ENCODE data around the gene ACTL7B.
"Not testable (repeated sequence)": the region's sequence is repeated elsewhere in the genome, so short reads cannot be mapped to it uniquely, and the experiment has no call there.

ACTL7B gene

DNA sequence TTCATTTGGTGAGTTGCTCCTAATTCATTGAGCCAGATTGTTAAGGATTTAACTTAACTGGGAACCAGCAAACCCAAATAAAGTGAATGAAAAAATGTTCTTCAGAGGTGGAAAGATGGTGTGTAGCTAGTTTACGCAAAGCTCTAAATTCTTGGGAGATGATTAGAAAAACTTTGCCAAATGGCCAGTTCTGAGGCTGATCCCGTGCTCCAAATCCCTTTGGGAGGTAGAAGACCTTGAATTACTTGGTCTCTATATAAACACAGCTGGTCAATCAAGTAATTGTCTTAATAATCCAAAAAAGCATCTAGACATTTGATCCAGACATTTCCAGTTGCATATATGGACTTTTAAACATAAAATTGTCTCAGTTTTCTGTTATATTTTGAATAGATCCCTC is 11.4 kb downstream of the ACTL7B start:
- no peak for DNase-seq

DNA sequence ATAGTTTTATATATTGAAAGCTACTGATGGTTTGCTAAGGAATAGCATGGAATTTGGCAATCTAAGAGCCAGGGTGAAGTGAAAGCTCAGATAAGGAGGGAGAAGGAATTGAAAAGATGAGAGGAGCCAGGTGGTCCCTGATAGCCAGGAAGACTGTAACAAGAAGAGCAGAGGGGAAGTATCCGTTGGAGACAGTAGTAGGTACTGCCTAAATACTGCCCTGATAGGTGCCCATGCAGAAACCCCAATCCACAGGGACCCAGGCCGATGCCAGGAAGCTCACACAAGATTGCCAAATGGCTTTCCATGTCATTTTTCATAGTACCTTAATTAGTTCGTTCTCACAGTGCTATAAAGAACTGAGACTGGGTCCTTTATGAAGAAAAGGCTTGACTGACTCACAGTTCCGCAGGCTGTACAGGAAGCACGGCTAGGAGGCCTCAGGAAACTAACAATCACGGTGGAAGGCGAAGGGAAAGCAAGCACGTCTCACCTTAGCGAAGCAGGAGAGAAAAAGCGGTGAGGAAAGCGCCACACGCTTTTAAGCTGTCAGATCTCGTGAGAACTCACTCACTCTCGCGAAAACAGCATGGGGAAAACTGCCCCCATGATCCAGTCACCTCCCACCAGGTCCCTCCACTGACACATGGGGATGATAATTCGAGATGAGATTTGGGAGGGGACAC is 13.0 kb downstream of the ACTL7B start:
- peak; percentile 33 for DNase-seq

DNA sequence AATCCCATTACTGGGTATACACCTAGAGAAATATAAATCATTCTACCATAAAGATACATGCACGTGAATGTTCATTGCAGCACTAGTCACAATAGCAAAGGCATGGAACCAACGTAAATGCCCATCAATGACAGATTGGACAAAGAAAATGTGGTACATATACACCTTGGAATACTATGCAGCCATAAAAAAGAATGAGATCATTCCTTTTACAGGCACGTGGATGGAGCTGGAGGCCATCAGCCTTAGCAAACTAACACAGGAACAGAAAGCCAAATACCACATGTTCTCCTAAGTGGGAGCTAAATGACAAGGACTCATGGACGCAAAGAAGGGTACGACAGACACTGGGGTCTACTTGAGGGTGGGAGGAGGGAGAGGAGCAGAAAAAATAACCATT is 16.2 kb downstream of the ACTL7B start:
- DNase-seq = not testable (repeated sequence)

GRCh38 chr9:108838017-108838416 is 17.8 kb downstream of the ACTL7B start:
- DNase-seq = no peak

GRCh38 chr9:108837530-108837929 is 18.3 kb downstream of the ACTL7B start:
- DNase-seq = no peak

DNA sequence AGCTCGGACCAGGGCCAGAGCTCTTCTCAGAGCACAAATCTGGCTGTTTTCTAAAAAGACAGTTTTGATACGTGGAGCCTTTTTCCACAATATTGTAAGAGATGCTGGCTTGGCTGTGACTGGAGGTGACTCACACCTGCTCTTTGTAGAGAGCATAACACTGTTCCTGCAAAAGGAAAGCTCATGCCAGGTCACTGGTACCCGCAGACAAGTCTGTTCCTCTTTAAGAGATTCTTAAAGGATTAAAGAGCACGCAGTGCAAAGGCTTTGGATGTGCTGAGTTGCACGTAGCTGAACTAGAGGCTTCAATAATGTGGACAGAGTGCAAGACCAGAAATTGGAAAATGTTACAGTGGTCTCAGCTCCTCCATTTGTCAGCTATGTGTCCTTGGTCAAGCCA is 19.0 kb downstream of the ACTL7B start:
- no peak for DNase-seq

GRCh38 chr9:108836319-108836718 is 19.5 kb downstream of the ACTL7B start:
- no peak for DNase-seq

- DNase-seq = no peak
Observed at GRCh38 chr9:108835831-108836230, 20.0 kb downstream of the ACTL7B start.

DNA sequence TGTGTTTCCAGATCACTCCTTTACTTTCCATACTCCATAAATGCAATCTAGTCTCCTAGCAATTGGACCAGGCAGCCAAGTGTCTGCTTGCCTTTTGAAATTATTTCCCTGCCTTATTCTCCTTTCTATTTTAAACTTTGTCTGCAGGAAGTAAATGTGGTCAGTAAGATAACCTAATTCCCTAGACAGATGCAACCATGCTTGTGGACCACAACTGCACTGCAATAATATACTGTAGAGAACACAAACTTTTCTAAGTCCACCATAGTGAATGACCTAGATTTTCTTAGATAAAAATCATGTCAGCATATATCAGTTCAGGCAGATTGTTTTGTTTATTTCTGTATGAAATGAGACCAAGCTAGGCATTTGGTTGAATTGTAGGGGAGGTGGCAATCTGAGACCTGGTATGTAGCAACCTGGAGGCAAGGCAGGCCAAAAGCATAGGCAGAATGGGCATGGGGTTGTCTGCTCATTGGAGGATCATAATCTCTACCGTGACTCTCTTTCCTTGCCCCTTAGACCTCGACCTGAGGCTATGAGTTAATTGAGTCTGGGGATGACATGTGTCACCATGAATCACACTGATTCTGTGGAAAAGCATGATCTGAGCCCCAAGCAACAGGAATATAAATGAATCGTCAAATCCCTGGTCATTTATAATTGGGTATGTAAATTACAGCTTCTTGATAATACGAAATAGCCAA is 20.7 kb downstream of the ACTL7B start:
- DNase-seq = no peak

- no peak for DNase-seq
Observed at GRCh38 chr9:108832179-108832500, 23.6 kb downstream of the ACTL7B start.

DNA sequence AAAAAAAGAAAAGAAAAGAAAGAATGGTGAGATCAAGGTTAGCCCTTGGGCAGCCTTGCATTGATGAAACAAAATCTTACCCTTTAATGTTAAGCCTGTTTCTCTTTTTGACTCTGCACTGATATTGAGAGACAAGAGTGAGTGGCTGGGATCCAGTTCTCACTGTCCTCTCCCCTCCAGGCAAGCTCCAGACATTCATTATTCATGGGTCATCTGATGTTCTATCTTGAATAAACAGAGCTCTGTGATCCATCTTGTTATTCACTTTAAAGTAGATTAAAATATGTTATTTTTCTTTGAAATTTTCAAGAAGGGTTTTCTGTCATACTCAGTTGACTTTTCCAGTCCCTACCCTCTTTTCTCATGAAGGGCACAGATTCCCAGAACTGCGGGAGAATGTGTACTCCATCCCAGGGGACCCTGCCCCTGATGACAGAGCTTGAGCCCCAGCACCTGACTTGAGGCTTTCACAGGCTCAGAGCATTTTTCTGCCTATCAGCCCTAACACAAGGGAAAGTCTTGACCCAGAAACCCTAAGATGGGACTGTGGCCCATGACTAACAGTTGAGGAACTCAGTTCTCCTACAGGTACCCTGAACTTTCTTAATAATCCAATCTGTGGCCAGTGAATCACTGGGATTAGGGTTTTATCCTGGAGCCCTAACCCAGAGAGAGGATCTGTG is 24.1 kb downstream of the ACTL7B start:
- DNase-seq = no peak

GRCh38 chr9:108830272-108830671 is 25.5 kb downstream of the ACTL7B start:
- peak; percentile 4 for DNase-seq

DNA sequence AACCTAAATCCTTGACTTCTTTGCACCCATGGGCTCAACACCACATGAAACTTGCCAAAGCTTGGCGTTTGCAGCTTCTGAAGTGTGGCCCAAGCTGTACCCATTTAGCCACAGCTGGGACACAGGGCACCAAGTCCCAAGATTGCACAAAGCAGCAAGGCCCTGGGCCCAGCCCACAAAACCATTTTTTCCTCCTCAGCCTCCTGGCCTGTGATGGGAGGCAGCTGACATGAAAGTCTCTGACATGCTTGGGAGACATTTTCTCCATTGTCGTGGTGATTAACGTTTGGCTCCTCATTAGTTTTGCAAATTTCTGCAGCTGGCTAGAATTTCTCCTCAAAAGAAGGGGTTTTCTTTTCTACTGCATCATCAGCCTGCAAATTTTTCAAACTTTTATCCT is 32.0 kb downstream of the ACTL7B start:
- DNase-seq = no peak

- DNase-seq = no peak
Observed at GRCh38 chr9:108816037-108816436, 39.7 kb downstream of the ACTL7B start.

- DNase-seq = no peak
Observed at GRCh38 chr9:108815156-108815555, 40.6 kb downstream of the ACTL7B start.

- no peak for DNase-seq
Observed at GRCh38 chr9:108813951-108814601, 41.7 kb downstream of the ACTL7B start.

DNA sequence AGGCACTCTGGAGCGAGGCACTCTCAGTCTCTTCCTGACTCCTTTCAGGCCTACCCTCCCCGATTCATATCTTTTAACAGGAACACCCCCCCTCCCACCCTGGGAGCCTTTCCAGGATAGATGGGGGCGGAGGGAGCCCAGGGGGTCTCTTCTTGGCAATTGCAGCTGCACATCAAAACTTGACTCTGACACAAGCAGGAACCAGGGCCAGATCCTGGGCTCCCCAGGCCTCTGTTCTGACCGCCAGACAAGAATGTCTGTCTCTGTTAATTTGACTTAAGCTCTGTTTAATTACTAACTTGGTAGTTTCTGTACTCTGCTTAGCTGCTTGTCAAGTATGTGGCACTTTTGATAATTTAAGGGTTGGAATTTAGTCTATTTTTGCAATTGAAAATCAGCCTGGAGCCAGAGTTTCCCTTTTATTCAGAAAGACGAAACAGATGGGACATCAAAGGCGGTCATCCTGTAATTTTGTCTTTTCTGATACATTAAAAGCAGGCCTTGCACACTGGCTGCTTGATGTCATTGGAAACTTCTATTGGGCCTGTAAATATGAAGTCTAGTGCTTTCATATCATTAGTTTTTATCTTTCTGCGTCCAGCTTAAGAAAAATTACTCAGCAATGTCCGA is 43.3 kb downstream of the ACTL7B start:
- no peak for DNase-seq

- no peak for DNase-seq
Observed at GRCh38 chr9:108811944-108812343, 43.8 kb downstream of the ACTL7B start.

GRCh38 chr9:108809269-108809668 is 46.5 kb downstream of the ACTL7B start:
- no peak for DNase-seq
